IMR-90 (cell line): ENCODE results near the gene COL12A1. TPM values are rescaled to one million over a fixed set of nuclear protein-coding genes. Genes with fewer than 3 reads are reported as not detected.
A peak's percentile ranks its signal among the peaks of the same experiment; 100 is the strongest.

Experiments used
- ATAC-seq: fragments of 200-7000 bp; cut with Tn5 transposase; 2 replicates; pipeline ENCODE4 v1.9.1; 2020; ENCODE audit warnings: low read depth, mild to moderate bottlenecking, moderate library complexity
- BruUV-seq: library from RNA; stranded (reverse); fragments of 400-500 nt; replicated peaks from 2 replicates; lab custom pipeline; 2021; lab: Mats Ljungman, UMichigan
- CTCF ChIA-PET: fragments of 300-600 bp; formaldehyde crosslinking; extraction: SDS; loops from one replicate; lab custom pipeline; 2021; ENCODE audit warnings: antibody characterized with exemption; lab: Yijun Ruan, JAX
- POLR2A ChIA-PET: fragments of 300-600 bp; sonication (Branson Sonifier 250); formaldehyde crosslinking; loops from one replicate; lab custom pipeline; 2022; ENCODE audit warnings: antibody characterized with exemption; ENCODE audit not compliant: unreplicated experiment; lab: Charles Lee
- DNase-seq: peaks from one replicate; pipeline ENCODE4 v3.0.0; 2013
- H2AFZ ChIP-seq: replicated peaks from 2 replicates; pipeline ENCODE3; 2013; ENCODE audit warnings: low read length, mild to moderate bottlenecking; ENCODE audit not compliant: poor library complexity
- H2AK5ac ChIP-seq: 2 replicates; pipeline ENCODE4 v1.6.1; 2013; ENCODE audit warnings: low read depth, low read length, inconsistent platforms
- H2AK9ac ChIP-seq: replicated peaks from 2 replicates; pipeline ENCODE3; 2013; ENCODE audit warnings: mild to moderate bottlenecking, low read depth, low read length, moderate library complexity; ENCODE audit not compliant: poor library complexity
- H2BK120ac ChIP-seq: 2 replicates; pipeline ENCODE4 v1.6.1; 2013; ENCODE audit warnings: low read depth, low read length, inconsistent platforms
- H2BK15ac ChIP-seq: 3 replicates; pipeline ENCODE4 v1.6.1; 2013; ENCODE audit warnings: low read depth, low read length, inconsistent platforms
- H2BK20ac ChIP-seq: 2 replicates; pipeline ENCODE4 v1.6.1; 2013; ENCODE audit warnings: low read depth, mild to moderate bottlenecking, inconsistent platforms, low read length, moderate library complexity
- H2BK5ac ChIP-seq: 2 replicates; pipeline ENCODE4 v1.6.1; 2013; ENCODE audit warnings: mild to moderate bottlenecking, low read depth, low read length, inconsistent platforms; ENCODE audit not compliant: poor library complexity, severe bottlenecking
- H3K14ac ChIP-seq: replicated peaks from 2 replicates; pipeline ENCODE4 v1.6.1; 2013; ENCODE audit warnings: low read depth, low read length, inconsistent platforms
- H3K18ac ChIP-seq: 2 replicates; pipeline ENCODE4 v1.6.1; 2013; ENCODE audit warnings: low read depth, low read length, control low read depth
- H3K23ac ChIP-seq: 2 replicates; pipeline ENCODE4 v1.6.1; 2013; ENCODE audit warnings: low read depth, low read length, inconsistent platforms
- H3K27ac ChIP-seq: 2 replicates; pipeline ENCODE4 v1.5.1; 2013; ENCODE audit warnings: mild to moderate bottlenecking, control low read depth, low read length; ENCODE audit not compliant: insufficient read depth
- H3K27me3 ChIP-seq: 2 replicates; pipeline ENCODE4 v1.6.1; 2013; ENCODE audit warnings: low read length; ENCODE audit not compliant: control insufficient read depth, insufficient read depth
- H3K36me3 ChIP-seq: 2 replicates; pipeline ENCODE4 v1.6.1; 2013; ENCODE audit warnings: low read length, mixed read lengths; ENCODE audit not compliant: control insufficient read depth, insufficient read depth
- H3K4ac ChIP-seq: 2 replicates; pipeline ENCODE4 v1.6.1; 2013; ENCODE audit warnings: low read depth, low read length, inconsistent platforms
- H3K4me1 ChIP-seq: 2 replicates; pipeline ENCODE4 v1.6.1; 2013; ENCODE audit warnings: low read length, mixed read lengths; ENCODE audit not compliant: control insufficient read depth, insufficient read depth
- H3K4me2 ChIP-seq: 2 replicates; pipeline ENCODE4 v1.6.1; 2013; ENCODE audit warnings: low read depth, mild to moderate bottlenecking, control low read depth, low read length, moderate library complexity
- H3K4me3 ChIP-seq: 2 replicates; pipeline ENCODE4 v1.5.1; 2013; ENCODE audit warnings: low read depth, mild to moderate bottlenecking, control low read depth, low read length, moderate library complexity; ENCODE audit not compliant: insufficient read depth
- H3K56ac ChIP-seq: 2 replicates; pipeline ENCODE4 v1.6.1; 2013; ENCODE audit warnings: low read length, inconsistent platforms; ENCODE audit not compliant: insufficient read depth; ENCODE audit errors: extremely low read depth
- H3K79me1 ChIP-seq, 2 experiments: 2 replicates each; pipeline ENCODE4 v1.6.1; 2013; ENCODE audit warnings: low read length in 2 of 2, inconsistent platforms in 1 of 2, low read depth in 1 of 2
- H3K9ac ChIP-seq: 2 replicates; pipeline ENCODE4 v1.6.1; 2013; ENCODE audit warnings: low read depth, low read length, control low read depth
- H3K9me1 ChIP-seq: 2 replicates; pipeline ENCODE4 v1.6.1; 2013; ENCODE audit warnings: low read length, inconsistent platforms; ENCODE audit not compliant: insufficient read depth
- H3K9me3 ChIP-seq: 2 replicates; pipeline ENCODE4 v1.6.1; 2013; ENCODE audit warnings: low read length; ENCODE audit not compliant: control insufficient read depth, insufficient read depth
- H4K20me1 ChIP-seq: 2 replicates; pipeline ENCODE4 v1.6.1; 2013; ENCODE audit warnings: low read length, inconsistent platforms; ENCODE audit not compliant: insufficient read depth
- H4K5ac ChIP-seq: 2 replicates; pipeline ENCODE4 v1.6.1; 2013; ENCODE audit warnings: mild to moderate bottlenecking, low read depth, low read length, control low read depth
- H4K8ac ChIP-seq, 2 experiments: 2 replicates each; pipeline ENCODE4 v1.6.1; 2013; ENCODE audit warnings: low read depth in 2 of 2, low read length in 2 of 2, control low read depth in 1 of 2, inconsistent platforms in 1 of 2
- H4K91ac ChIP-seq: 2 replicates; pipeline ENCODE4 v1.6.1; 2013; ENCODE audit warnings: low read depth, low read length, inconsistent platforms; ENCODE audit not compliant: insufficient read depth
- BHLHE40 ChIP-seq: fragments of 150-350 bp; IDR thresholded peaks from 2 replicates; pipeline ENCODE4 v1.6.1; 2016; ENCODE audit warnings: mild to moderate bottlenecking, low read depth, low read length
- CEBPB ChIP-seq: IDR thresholded peaks from 2 replicates; pipeline ENCODE4 v1.6.1; 2012; ENCODE audit warnings: low read depth, low read length, improper control_type of control experiment
- CHD1 ChIP-seq: IDR thresholded peaks from 2 replicates; pipeline ENCODE4 v1.6.1; 2012; ENCODE audit warnings: low read depth, low read length, improper control_type of control experiment
- CTCF ChIP-seq: conservative IDR thresholded peaks from 2 replicates; pipeline ENCODE4 v1.5.1; 2012; ENCODE audit warnings: mild to moderate bottlenecking, low read depth, low read length, improper control_type of control experiment
- ELK1 ChIP-seq: fragments of 150-350 bp; IDR thresholded peaks from 2 replicates; pipeline ENCODE4 v1.6.1; 2016; ENCODE audit warnings: low read depth, mild to moderate bottlenecking, low read length, moderate library complexity, borderline replicate concordance
- MAFK ChIP-seq: IDR thresholded peaks from 2 replicates; pipeline ENCODE4 v1.6.1; 2012; ENCODE audit warnings: low read depth, low read length, improper control_type of control experiment
- MAZ ChIP-seq: IDR thresholded peaks from 2 replicates; pipeline ENCODE4 v1.6.1; 2012; ENCODE audit warnings: low read depth, mild to moderate bottlenecking, low read length, improper control_type of control experiment, moderate library complexity, borderline replicate concordance
- MXI1 ChIP-seq: IDR thresholded peaks from 2 replicates; pipeline ENCODE4 v1.6.1; 2012; ENCODE audit warnings: low read depth, mild to moderate bottlenecking, low read length, moderate library complexity, borderline replicate concordance
- POLR2A ChIP-seq: IDR thresholded peaks from 2 replicates; pipeline ENCODE4 v1.6.1; 2012; ENCODE audit warnings: mild to moderate bottlenecking, low read depth, low read length
- RAD21 ChIP-seq: IDR thresholded peaks from 2 replicates; pipeline ENCODE4 v1.6.1; 2012; ENCODE audit warnings: low read length, improper control_type of control experiment
- RCOR1 ChIP-seq: IDR thresholded peaks from 2 replicates; pipeline ENCODE4 v1.6.1; 2012; ENCODE audit warnings: mild to moderate bottlenecking, low read length, improper control_type of control experiment; ENCODE audit not compliant: insufficient replicate concordance
- RFX5 ChIP-seq: IDR thresholded peaks from 2 replicates; pipeline ENCODE4 v1.8.0; 2012; ENCODE audit warnings: low read depth, mild to moderate bottlenecking, low read length, moderate library complexity
- SMC3 ChIP-seq: fragments of 150-350 bp; IDR thresholded peaks from 2 replicates; pipeline ENCODE4 v1.6.1; 2016; ENCODE audit warnings: low read depth, mild to moderate bottlenecking, antibody characterized with exemption, low read length, moderate library complexity
- USF2 ChIP-seq: fragments of 150-350 bp; IDR thresholded peaks from 2 replicates; pipeline ENCODE4 v1.6.1; 2017; ENCODE audit warnings: mild to moderate bottlenecking, antibody characterized with exemption, low read length, low read depth
- WGBS, 2 experiments: methylation state at CpG; one replicate each; pipeline versions ENCODE4 v1.1.5 to v1.1.7; 2013; ENCODE audit warnings: missing lambda C conversion rate in 2 of 2; ENCODE audit not compliant: insufficient read length in 1 of 2; ENCODE audit errors: extremely low coverage in 2 of 2; 5-methylcytosine and 5-hydroxymethylcytosine counted together
- dilution Hi-C: fragments of 300-500 bp; cut with HindIII; formaldehyde crosslinking; loops from one replicate; pipeline ENCODE4 v1.14.3; 2018; ENCODE audit warnings: low sequenced_read_pairs; ENCODE audit not compliant: unreplicated experiment
- in situ Hi-C: fragments of 300-500 bp; cut with MboI; formaldehyde crosslinking; loops from 3 replicates; pipeline ENCODE4 v1.14.3; 2019; ENCODE audit warnings: low sequenced_read_pairs, inconsistent platforms, mixed read lengths
- intact Hi-C: fragments of 100-400 bp; cut with micrococcal nuclease; formaldehyde crosslinking; loops from 2 replicates; pipeline ENCODE4 v1.10.0; 2022
- polyA plus RNA-seq, 3 experiments: library from polyadenylated mRNA; depleted of rRNA; stranded (reverse); fragments of >200 nt; gene quantifications; 2 replicates each; pipeline ENCODE4 v1.2.3, GENCODE V29; 2012; ENCODE audit warnings: low replicate concordance in 1 of 3
- total RNA-seq: library from RNA; depleted of rRNA; stranded (reverse); fragments of >200 nt; gene quantifications from 2 replicates; pipeline ENCODE4 v1.2.3, GENCODE V29; 2012

The COL12A1 gene
- total and polyA plus RNA-seq, 2 of the 4 experiments (the other 2 are of a cell fraction), result 350 to 452 TPM

DNA sequence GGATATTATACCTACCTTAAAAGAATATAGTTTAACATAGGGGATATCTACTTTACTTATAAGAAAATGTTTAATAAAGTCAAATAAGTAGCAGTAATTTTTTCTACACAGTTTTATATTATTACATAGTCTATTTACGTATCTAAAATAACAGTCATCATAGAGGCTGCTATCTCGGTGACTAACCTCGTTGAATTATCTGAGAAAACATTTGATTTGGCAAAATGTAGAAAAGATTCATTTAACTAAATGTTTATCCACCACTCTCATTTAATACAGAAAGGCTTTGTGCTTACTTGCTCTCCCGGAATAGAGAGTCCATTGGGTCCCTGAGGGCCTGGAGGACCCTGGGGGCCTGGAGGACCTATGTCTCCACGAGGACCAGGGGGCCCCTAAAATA, 103.6 kb downstream of the COL12A1 start:
- WGBS, 2 experiments, result no CpG with 5 or more reads among the region's 5 CpGs
- dilution Hi-C loops, result no loop called here

More for the DNA sequence above, 103.6 kb downstream of the COL12A1 start:
- H2BK120ac ChIP-seq, result peak overlapping the region; percentile 76
- BruUV-seq, result no TSS peak
- no peak overlapping the region for H2AK9ac ChIP-seq
- no peak overlapping the region for H3K4me2 ChIP-seq
- DNase-seq (peak; percentile 80), ATAC-seq (peak; percentile 9)
- H2AK5ac ChIP-seq, result peak overlapping the region; percentile 17; the same call in 1 of the 2 replicates
- no peaks in the 10 kb centered on the region for H3K9me3 ChIP-seq
- H3K4me1 ChIP-seq, result peaks cover 22% of the 10 kb centered on the region
- H4K5ac ChIP-seq, result no peak overlapping the region
- peak overlapping the region; percentile 68 for H3K14ac ChIP-seq
- peaks cover 19 to 62% of the 10 kb centered on the region in 2 experiments for H3K79me1 ChIP-seq
- intact Hi-C loops, result no loop called here
- no peaks in the 10 kb centered on the region for H3K27me3 ChIP-seq
- peak overlapping the region in 1 of 2 experiments; percentile 71; a peak in 1 of 4 replicates for H4K8ac ChIP-seq
- peak overlapping the region; percentile 21; the same call in 1 of the 2 replicates for H2BK20ac ChIP-seq
- no peak overlapping the region for H2BK15ac ChIP-seq
- H3K18ac ChIP-seq, result 0 out of 2 replicates have a peak overlapping the region, but pooled peaks have one; percentile 39
- H3K4me3 ChIP-seq, result no peak overlapping the region
- H3K27ac ChIP-seq, result peak overlapping the region; percentile 84
- H4K91ac ChIP-seq, result no peak overlapping the region
- H3K23ac ChIP-seq, result peak overlapping the region; percentile 65
- 0 out of 2 replicates have a peak overlapping the region, but pooled peaks have one; percentile 25 for H3K9ac ChIP-seq
- in situ Hi-C loops, result no loop called here
- H3K56ac ChIP-seq, result no peak overlapping the region
- peaks cover 19% of the 10 kb centered on the region for H3K9me1 ChIP-seq
- no peak overlapping the region for H2AFZ ChIP-seq
- CTCF ChIA-PET, result no interaction called here
- no peaks in the 10 kb centered on the region for H4K20me1 ChIP-seq
- POLR2A ChIA-PET, result no interaction called here
- H2BK5ac ChIP-seq, result peak overlapping the region; percentile 93
- no peak for TF ChIP-seq USF2
- no peak for TF ChIP-seq RAD21
- TF ChIP-seq CTCF, result no peak
- TF ChIP-seq BHLHE40, result no peak
- no peak for TF ChIP-seq CEBPB
- no peak for TF ChIP-seq RFX5
- no peak for TF ChIP-seq CHD1
- TF ChIP-seq POLR2A, result no peak
- no peak for TF ChIP-seq ELK1
- no peak for TF ChIP-seq RCOR1
- no peak for TF ChIP-seq SMC3
- TF ChIP-seq MAFK, result no peak
- no peak for TF ChIP-seq MXI1
- no peak for TF ChIP-seq MAZ
- H3K4ac ChIP-seq, result peak overlapping the region; percentile 50
- peaks cover 56% of the 10 kb centered on the region for H3K36me3 ChIP-seq
